ENCODE results near the gene CCDC12.

CCDC12 gene

DNA sequence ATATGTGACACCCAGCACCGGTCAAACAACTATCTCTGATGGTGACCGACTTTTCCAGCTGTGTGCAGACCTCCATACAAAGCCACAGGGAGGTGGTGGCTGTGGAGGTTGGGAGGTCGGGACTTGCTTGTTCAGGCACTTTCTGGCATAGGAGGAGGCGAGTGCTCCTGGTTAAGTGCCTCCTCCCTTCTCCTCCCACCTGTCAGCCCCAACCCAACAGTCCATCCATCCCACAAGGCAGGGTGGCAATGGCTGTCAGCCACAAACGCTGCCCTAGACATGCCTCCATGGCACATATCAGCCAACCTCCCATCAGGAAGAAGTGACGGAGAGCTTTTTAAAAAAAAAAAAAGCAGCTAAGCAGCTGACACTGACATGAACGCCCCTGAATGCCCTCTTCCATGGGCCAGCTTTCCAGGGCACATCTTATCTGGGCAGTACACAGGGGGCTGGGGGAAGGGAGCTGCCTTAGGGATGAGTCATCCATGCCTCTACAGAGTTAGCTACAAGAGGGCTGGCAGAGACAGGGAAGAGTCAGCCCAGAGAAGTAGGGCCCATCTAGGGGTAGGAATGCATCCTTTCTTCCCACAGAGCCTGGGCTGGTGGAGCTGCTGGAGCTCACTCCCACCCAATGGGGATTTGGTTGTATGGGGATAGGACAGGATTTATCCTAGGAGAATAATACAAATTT lies 41.2 kb downstream of the CCDC12 start:
- no peak for DNase-seq

DNA sequence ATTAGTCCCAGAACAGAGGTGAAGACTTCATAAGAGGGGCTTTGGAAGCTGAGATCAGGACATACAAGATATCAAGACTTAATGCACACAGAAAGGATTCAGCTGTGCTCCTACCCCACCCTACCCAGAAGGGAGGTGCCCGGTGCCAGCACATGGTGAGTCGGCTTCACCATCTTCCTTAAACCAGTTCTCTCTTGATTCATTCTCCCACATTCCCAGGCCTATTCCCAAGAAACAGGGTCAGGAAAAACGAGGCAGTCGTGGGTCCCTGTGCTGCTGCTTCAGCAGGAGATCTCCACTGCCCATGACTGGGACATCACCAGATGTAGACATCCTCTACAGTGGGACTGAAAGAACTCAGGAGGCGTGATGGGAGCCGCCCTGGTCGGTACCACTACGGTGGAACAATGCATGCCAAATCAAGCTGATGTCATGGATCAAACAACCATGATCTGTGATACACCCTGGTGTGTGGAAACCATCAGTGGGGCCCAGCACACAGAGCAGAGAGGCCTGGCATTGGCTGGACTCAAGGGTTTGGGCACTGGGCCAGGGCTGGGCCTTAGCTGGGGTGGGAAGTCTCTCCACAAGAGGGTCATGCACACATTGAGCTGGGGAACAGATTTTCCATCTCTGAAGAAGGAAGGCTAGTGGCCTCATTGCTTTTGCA lies 41.9 kb downstream of the CCDC12 start:
- no peak for DNase-seq

- no peak for DNase-seq
Observed at GRCh38 chr3:46934072-46934471, 42.5 kb downstream of the CCDC12 start.

DNA sequence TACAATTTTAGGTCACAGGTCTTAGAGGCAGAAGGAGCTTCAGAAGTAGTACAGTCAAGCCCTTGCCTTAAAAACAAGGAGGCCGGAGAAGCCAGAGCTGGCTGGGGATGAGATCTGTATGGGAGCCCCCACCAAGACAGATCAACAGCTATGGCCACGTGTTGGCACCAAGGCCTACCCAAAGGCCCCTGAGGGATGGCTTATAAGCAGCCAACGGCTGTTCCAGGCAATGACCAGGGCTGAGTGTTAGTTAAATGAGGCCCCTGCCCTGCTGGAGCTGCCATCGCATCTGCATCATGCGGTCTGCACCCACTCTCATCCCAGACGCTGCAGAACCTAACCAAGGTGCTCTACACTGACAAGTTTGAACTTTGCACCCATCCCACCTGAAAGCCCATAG lies 43.3 kb downstream of the CCDC12 start:
- no peak for DNase-seq

DNA sequence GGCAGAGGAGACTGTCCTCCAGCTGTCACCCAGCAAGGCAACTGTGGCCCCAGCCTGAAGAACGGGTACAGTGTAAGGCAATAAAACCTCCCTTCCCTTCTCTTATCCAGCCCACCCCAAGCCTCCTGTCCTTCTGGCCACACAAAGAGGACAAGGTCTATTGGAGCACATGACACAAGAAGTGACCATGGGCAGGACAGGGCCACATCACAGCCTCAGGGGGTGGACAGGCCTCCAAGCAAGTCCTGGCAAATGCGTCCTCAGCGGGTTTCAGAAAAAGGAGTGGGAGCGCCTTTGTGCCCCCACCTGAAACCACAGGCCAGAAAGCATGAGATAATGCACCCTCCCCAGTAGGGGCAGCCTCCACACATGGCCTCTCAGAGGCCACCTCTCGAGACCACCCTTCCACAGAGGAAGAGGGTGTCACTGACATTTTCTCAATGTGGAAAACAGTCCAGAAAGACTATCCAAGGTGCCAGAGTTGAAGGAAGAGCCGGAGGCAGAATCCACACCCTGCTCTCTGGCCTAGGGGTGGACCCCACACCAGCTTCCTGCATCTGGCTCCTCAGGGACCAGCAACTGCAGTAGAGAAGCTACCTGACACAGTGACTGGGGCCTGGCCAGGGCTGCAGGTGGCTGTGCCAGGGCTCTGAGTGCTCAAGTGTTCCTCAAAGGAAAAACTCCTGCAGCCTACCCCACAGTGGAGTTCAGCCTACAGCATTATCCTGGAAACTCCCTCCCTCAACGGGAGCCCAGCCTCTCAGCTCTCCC lies 43.9 kb downstream of the CCDC12 start:
- DNase-seq, result no peak

GRCh38 chr3:46931631-46932331 lies 44.8 kb downstream of the CCDC12 start:
- no peak for DNase-seq

DNA sequence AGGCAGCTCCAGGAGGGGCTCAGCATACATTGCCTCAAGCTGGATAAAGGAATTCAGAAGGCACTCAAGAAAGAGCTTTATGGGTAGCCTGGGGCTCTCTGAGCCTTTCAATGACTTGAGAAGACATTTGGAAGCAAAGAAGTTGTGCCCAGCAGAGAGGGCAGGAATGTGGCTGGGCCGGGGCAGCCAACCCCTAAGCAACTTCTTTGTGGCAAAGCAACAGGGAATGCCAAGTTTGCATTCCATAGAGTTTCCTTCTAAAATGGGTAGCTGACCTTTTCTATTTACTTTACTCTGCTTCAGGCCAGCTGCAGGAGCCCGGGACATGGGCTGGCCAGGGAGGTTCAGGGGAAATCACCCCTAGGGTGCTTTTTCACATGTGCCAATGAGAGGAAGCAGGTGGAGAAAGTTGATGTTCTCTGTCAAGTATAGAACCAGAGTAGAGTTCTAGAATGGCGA lies 45.6 kb downstream of the CCDC12 start:
- no peak for DNase-seq

DNA sequence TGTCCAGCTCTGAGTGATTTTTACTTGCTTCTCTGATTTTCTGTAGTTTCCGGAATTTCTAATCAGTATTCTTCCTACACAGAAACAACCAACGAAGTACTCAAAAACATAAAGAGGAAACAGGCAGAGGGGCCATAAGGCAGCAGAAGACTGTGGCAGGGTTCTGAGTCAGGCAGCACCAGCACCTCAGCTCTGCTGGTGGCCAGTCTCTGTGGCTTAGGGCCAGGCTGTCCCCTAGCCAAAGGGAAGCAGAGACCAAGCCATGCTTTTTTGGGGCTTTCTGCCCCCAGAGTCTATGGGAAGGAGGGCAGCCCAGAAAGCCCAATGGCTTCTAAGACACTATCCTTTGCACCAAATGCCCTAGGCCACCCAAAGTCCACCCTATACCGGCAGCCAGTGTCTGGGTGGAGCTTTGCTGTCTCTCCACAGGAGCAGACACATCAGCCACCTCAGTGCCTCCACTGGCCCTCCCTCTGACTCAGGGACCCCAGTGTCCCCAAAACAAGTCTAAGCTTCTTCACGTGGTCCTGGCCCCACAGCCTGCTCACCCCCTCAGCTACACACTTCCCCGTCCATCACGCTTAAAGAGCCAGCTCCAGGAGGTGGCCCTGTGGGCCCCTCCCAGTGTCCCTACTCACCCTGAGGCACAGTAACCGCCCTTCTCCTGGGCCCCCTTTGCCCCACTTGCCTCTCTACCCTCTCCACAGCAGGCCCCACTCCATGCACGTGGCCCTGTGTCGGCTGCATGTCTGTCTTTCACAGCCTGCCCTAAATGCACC lies 46.2 kb downstream of the CCDC12 start:
- DNase-seq, result no peak

DNA sequence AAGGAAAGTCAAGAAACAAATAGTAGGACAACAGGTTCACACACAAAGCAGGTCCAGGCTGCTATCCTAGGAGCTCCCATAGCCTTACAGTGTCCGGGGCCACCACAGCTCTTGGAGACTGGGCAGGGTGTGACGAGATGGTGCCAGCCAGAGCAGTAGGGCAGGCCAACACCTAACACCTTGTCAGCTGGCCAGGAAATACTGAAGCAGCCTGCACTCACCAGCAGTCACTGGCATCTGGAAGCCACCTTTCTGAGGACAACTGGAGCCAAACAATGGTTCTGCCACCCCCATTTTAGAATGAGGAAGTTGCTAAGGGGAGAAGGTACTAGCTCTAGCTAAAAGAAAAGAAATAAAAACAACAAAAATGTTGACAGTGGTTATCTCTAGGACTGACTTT lies 47.2 kb downstream of the CCDC12 start:
- DNase-seq, result no peak

DNA sequence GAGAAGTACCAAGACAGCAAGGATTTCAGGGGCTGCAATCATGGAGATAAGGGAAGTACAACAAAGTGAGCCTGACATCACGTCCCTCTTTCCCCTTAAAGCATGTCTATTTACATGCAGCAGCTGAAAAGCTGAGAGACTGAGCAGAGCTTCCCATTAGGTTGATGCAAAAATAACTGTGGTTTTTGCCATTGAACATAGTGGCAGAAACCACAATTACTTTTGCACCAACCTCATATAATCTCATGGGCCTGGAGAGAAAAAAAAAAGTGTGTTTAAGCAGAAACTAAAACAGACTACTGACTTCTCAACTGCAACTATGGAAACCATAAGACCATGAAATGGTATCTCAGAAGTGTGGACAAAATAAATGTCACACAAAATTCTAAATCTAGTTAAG lies 48.3 kb downstream of the CCDC12 start:
- DNase-seq, result no peak

- DNase-seq, result no peak
Observed at GRCh38 chr3:46927718-46928073, 48.8 kb downstream of the CCDC12 start.

- no peak for DNase-seq
Observed at GRCh38 chr3:46926871-46927717, 49.5 kb downstream of the CCDC12 start.

GRCh38 chr3:46926447-46926846 lies 50.1 kb downstream of the CCDC12 start:
- no peak for DNase-seq

DNA sequence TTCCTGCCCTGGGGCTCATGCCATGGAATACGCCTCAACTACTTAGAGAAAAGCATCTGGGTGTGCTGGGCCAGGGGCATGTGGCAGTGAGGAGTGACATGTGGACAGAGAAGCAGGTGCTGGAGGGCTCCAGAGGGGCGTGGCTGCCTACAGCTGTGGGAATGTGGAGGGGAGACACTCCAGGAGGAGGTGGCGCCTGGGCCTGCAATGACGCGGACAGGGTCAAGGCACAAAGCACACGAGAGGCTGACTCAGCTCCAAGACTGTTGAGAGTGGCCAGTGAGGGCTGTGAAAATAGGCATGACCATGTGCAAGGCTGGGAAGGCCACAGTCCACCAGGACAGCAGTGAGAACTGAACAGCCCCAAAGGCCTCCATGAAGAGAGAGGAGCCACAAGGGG lies 50.5 kb downstream of the CCDC12 start:
- no peak for DNase-seq

DNA sequence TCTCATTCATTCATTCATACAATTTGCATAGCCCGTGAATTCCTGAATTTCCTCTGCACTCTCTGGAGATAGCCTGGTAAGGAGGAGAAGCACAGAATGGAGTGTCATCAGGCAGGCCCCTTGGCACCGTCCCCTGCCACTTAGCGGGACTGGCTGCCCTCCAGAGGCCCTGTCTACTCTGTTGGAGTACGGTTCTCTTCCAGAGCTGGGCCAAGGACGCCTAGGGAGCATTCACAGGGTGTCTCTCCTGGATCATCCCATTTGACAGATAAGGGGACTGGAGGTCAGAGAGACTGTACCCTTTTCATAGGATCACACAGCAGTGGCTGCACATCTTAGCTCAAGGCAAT lies 51.0 kb downstream of the CCDC12 start:
- DNase-seq, result no peak

GRCh38 chr3:46924921-46925584 lies 51.5 kb downstream of the CCDC12 start:
- DNase-seq, result no peak

- DNase-seq, result no peak
Observed at GRCh38 chr3:46923559-46924350, 52.8 kb downstream of the CCDC12 start.

GRCh38 chr3:46922871-46923558 lies 53.5 kb downstream of the CCDC12 start:
- DNase-seq, result no peak

DNA sequence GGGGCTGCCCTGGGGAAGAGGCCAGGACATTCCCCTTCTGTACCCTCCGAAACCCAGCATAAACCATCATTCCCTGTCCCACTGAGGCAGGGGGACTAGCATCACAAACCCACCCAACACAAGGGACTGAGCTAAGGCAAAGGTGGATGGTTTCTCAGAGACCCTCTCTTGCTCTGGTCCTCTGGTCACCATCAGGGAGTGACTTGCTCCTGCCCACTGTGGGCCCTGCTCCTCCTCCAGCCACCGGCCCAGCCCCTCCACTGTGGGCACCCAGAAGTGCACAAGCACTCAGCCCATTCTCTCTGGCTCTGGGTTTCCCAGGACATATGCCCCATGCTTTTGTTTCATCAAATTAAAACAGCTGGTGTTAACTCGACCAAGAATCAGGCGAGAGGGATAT lies 54.1 kb downstream of the CCDC12 start:
- DNase-seq, result no peak

- no peak for DNase-seq
Observed at GRCh38 chr3:46921871-46922271, 54.7 kb downstream of the CCDC12 start.

All from NCI-H1436 treated with DMSO at 0.1 percent for 48 hours (cell line).